Loucy (cell line): ENCODE measurements around the gene RASD1.

ENCODE experiments used
- H2AFZ ChIP-seq: fragments of 200-600 bp; sonication (generic); 2 replicates; pipeline ENCODE4 v1.6.0; 2016; ENCODE audit warnings: antibody characterized with exemption, mild to moderate bottlenecking, low read length, moderate library complexity
- H3F3A ChIP-seq: fragments of 200-600 bp; 2 replicates; pipeline ENCODE4 v1.6.0; 2016; ENCODE audit warnings: antibody characterized with exemption, low read depth, mild to moderate bottlenecking
- H3K27me3 ChIP-seq: fragments of 200-600 bp; sonication (generic); 2 replicates; pipeline ENCODE4 v1.6.1; 2014; ENCODE audit warnings: low read length, mild to moderate bottlenecking; ENCODE audit not compliant: insufficient read depth, poor library complexity, severe bottlenecking
- H3K36me3 ChIP-seq: fragments of 200-600 bp; sonication (generic); 2 replicates; pipeline ENCODE4 v1.6.1; 2016; ENCODE audit warnings: low read length; ENCODE audit not compliant: insufficient read depth
- H3K4me1 ChIP-seq: fragments of 200-600 bp; sonication (generic); 2 replicates; pipeline ENCODE4 v1.5.1; 2014; ENCODE audit warnings: low read length, mild to moderate bottlenecking; ENCODE audit not compliant: insufficient read depth, poor library complexity, severe bottlenecking
- H3K4me2 ChIP-seq: fragments of 200-600 bp; sonication (generic); 2 replicates; pipeline ENCODE4 v1.6.0; 2014; ENCODE audit warnings: antibody characterized with exemption, low read length, low read depth, mild to moderate bottlenecking; ENCODE audit not compliant: poor library complexity, severe bottlenecking
- H3K4me3 ChIP-seq: fragments of 200-600 bp; sonication (generic); 2 replicates; pipeline ENCODE4 v1.5.1; 2014; ENCODE audit warnings: low read length, mild to moderate bottlenecking, mixed read lengths; ENCODE audit not compliant: poor library complexity, severe bottlenecking
- H3K79me2 ChIP-seq: fragments of 200-600 bp; sonication (generic); 2 replicates; pipeline ENCODE4 v1.6.1; 2014; ENCODE audit warnings: low read length; ENCODE audit not compliant: insufficient read depth
- H3K9ac ChIP-seq: fragments of 200-600 bp; sonication (generic); 2 replicates; pipeline ENCODE4 v1.6.0; 2014; ENCODE audit warnings: mild to moderate bottlenecking, low read depth, low read length, moderate library complexity; ENCODE audit not compliant: poor library complexity, severe bottlenecking
- H3K9me2 ChIP-seq: fragments of 200-600 bp; sonication (generic); replicated peaks from 2 replicates; pipeline ENCODE4 v1.6.1; 2016; ENCODE audit warnings: low read depth, low read length, mixed read lengths
- H3K9me3 ChIP-seq: fragments of 200-600 bp; sonication (generic); 2 replicates; pipeline ENCODE4 v1.6.1; 2014; ENCODE audit warnings: mild to moderate bottlenecking, antibody characterized with exemption, low read length, low read depth; ENCODE audit not compliant: insufficient read depth
- H4K20me1 ChIP-seq: fragments of 200-600 bp; sonication (generic); 2 replicates; pipeline ENCODE4 v1.6.0; 2014; ENCODE audit warnings: antibody characterized with exemption, low read length, mild to moderate bottlenecking; ENCODE audit not compliant: insufficient read depth, poor library complexity, severe bottlenecking
- CTCF ChIP-seq: fragments of 200-600 bp; sonication (generic); conservative IDR thresholded peaks from 2 replicates; pipeline ENCODE4 v1.5.1; 2014; ENCODE audit warnings: mild to moderate bottlenecking, antibody characterized with exemption, low read length
- EZH2phosphoT487 ChIP-seq: fragments of 200-600 bp; IDR thresholded peaks from 2 replicates; pipeline ENCODE4 v1.6.1; 2018; ENCODE audit warnings: antibody characterized with exemption, mild to moderate bottlenecking, moderate library complexity, borderline replicate concordance

Gene RASD1

GRCh38 chr17:17512866-17513265, 16.7 kb upstream of the RASD1 start:
- H3K9me3 ChIP-seq: no peaks in the 10 kb centered on the region
- H4K20me1 ChIP-seq: no peaks in the 10 kb centered on the region
- H3K36me3 ChIP-seq: no peaks in the 10 kb centered on the region
- H2AFZ ChIP-seq: no peak overlapping the region
- no peaks in the 10 kb centered on the region for H3K27me3 ChIP-seq
- no peak overlapping the region for H3K4me3 ChIP-seq
- H3K9me2 ChIP-seq: no peaks in the 10 kb centered on the region
- no peaks in the 10 kb centered on the region for H3F3A ChIP-seq
- peaks cover 15% of the 10 kb centered on the region for H3K4me1 ChIP-seq
- TF ChIP-seq EZH2phosphoT487 (no peak), CTCF (no peak)
- H3K4me2 ChIP-seq: no peak overlapping the region
- no peaks in the 10 kb centered on the region for H3K79me2 ChIP-seq
- H3K9ac ChIP-seq: no peak overlapping the region

- Histone ChIP-seq H3K9ac (no peak overlapping the region), H3K4me1 (peaks cover 15% of the 10 kb centered on the region), H3K4me2 (no peak overlapping the region), H3K36me3 (no peaks in the 10 kb centered on the region), H4K20me1 (no peaks in the 10 kb centered on the region), H3K4me3 (no peak overlapping the region), H3K9me3 (no peaks in the 10 kb centered on the region), H2AFZ (no peak overlapping the region), H3K27me3 (no peaks in the 10 kb centered on the region), H3K9me2 (no peaks in the 10 kb centered on the region), H3F3A (no peaks in the 10 kb centered on the region), H3K79me2 (no peaks in the 10 kb centered on the region)
- TF ChIP-seq CTCF: no peak
- no peak for TF ChIP-seq EZH2phosphoT487
Observed at GRCh38 chr17:17511881-17512858, 16.0 kb upstream of the RASD1 start.

GRCh38 chr17:17511293-17511741, 15.1 kb upstream of the RASD1 start:
- no peak overlapping the region for H2AFZ ChIP-seq
- no peaks in the 10 kb centered on the region for H3K9me2 ChIP-seq
- no peak overlapping the region for H3K4me3 ChIP-seq
- H3K9ac ChIP-seq: peak overlapping the region; percentile 6
- no peaks in the 10 kb centered on the region for H3F3A ChIP-seq
- no peaks in the 10 kb centered on the region for H3K9me3 ChIP-seq
- H3K79me2 ChIP-seq: no peaks in the 10 kb centered on the region
- no peaks in the 10 kb centered on the region for H3K36me3 ChIP-seq
- TF ChIP-seq CTCF (peak; percentile 37; the same call in 1 of the 2 replicates), EZH2phosphoT487 (no peak)
- H3K27me3 ChIP-seq: no peaks in the 10 kb centered on the region
- H3K4me1 ChIP-seq: peaks cover 15% of the 10 kb centered on the region
- H3K4me2 ChIP-seq: no peak overlapping the region
- H4K20me1 ChIP-seq: no peaks in the 10 kb centered on the region
